Effector CD8-positive, alpha-beta T cell (primary cell): ENCODE measurements around the gene RIMKLB.
"Not testable (repeated sequence)": the region's sequence is repeated elsewhere in the genome, so short reads cannot be mapped to it uniquely, and the experiment has no call there.

Experiments
- DNase-seq: peaks from one replicate; lab custom pipeline; 2025; lab: John Stamatoyannopoulos, UW

The RIMKLB gene

GRCh38 chr12:8817856-8818255, 120.1 kb downstream of the RIMKLB start:
- no peak for DNase-seq

- no peak for DNase-seq
Observed at GRCh38 chr12:8818526-8818925, 120.7 kb downstream of the RIMKLB start.

DNA sequence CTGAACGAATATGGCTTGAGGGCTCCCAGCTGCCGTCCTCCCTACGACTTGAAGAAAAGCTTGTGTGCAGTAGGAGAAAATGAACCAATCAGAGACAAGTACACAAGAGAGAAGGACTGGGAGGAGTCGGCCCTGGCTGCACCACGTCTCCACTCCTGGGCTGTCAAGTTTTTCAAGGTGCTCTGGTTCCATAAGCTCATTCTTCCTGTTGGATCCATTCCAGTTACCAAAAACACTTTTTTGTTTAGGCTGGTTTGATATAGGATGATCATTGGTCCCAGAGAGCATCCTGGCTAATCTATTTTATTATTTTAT, 121.8 kb downstream of the RIMKLB start:
- DNase-seq: no peak

GRCh38 chr12:8820676-8821407, 123.1 kb downstream of the RIMKLB start:
- DNase-seq: not testable (repeated sequence)

DNA sequence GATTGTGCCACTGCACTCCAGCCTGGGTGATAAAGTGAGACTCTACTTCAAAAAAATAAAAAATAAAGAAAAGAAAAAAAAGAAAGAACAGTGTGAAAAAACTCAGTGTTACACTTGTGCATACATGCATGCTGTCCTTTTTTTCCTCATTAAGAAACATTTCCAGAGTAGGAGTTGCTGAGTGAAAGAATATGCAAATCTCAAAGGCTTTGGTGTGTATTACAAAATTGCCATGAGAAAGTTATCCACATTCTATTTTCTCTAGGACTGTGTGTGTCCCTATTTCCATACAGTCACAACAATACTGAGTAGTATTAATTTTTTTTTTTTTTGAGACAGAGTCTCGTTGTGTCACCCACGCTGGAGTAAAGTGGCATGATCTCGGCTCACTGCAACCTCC, 123.8 kb downstream of the RIMKLB start:
- no peak for DNase-seq

DNA sequence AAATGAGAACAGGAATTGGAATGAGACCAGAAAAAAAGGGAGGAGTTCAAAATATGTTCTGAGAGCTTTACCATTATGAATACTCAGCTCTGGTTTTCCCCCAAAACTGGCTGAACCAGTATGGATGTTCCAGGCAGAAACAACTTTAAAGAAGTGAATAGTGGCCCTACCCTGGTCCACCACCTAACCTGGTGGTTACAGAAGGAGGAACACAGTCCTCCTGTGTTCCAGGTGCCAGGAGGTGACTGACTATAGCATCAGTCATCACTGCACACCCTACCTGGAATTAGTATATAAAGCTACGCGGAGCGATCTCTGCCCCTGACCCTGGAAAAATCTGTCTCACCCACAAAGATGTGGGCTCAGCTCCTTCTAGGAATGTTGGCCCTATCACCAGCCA, 124.5 kb downstream of the RIMKLB start, which contains the start of gene A2ML1:
Gene A2ML1, plus strand, starts transcription at position 324 of the 400 bp plus-strand sequence. Its CDS starts 31 bp downstream, at position 355.
- DNase-seq: no peak

GRCh38 chr12:8823565-8824300, 125.9 kb downstream of the RIMKLB start:
- DNase-seq: no peak

DNA sequence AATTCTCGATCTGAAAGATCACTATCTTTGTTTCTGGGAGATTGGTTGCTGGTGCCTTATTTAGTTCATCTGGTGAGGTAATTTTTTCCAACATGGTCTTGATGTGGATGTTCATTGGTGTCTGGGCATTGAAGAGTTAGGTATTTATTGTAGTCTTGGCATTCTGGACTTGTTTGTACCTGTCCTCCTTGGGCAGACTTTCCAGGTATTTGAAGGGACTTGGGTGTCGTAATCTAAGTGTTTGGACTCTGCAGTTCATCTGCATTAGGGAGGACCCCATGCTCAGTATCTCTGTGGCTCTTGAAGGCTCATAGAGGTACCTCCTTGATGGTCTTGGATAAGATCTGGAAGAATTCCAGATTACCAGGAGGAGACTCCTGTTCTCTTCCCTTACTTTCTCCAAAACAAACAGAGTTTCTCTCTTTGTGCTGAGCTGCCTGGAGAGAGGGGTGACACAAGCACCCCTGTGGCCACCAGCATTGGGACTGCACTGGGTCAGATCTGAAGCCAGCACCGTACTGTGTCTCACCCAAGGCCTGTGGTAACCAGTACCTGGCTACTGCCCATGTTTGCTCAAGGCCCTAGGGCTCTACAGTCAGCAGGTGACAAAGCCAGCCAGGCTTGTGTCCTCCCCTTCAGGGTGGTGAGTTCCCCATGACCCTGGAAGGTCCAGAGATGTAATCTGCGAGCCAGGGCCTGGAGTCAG, 129.9 kb downstream of the RIMKLB start:
- DNase-seq: no peak

GRCh38 chr12:8828257-8829124, 130.7 kb downstream of the RIMKLB start:
- DNase-seq: no peak

GRCh38 chr12:8829125-8829518, 131.3 kb downstream of the RIMKLB start:
- DNase-seq: no peak

GRCh38 chr12:8829621-8830020, 131.8 kb downstream of the RIMKLB start:
- no peak for DNase-seq

DNA sequence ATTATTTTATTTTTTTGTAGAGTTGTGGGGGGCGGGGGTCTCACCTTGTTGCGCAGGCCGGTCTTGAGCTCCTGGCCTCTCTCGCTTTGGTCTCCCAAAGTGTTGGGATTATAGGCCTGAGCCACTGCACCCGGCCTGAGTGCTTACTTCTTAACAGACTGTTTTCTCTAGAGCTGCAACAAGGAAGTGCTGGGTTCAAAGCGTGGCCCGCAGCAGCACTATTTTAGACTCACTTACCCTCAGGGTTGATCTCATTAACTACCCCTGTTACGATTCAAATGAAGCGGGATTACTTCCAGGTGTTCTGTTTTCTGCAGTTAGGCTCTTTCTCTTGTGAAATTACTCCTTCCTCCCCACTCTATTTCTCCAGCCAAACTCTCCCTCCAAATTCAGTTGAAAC, 133.3 kb downstream of the RIMKLB start:
- no peak for DNase-seq

- no peak for DNase-seq
Observed at GRCh38 chr12:8832500-8832899, 134.7 kb downstream of the RIMKLB start.
